Neural progenitor cell (in vitro differentiated cells): ENCODE results near the gene PPP5C.

Experiments
- CTCF ChIP-seq: fragments of 200-600 bp; sonication (generic); IDR thresholded peaks from 2 replicates; pipeline ENCODE4 v1.5.1; 2017; ENCODE audit warnings: antibody characterized with exemption, mild to moderate bottlenecking
- EZH2 ChIP-seq: fragments of 200-600 bp; sonication (generic); IDR thresholded peaks from 2 replicates; pipeline ENCODE4 v1.6.1; 2017; ENCODE audit warnings: antibody characterized with exemption, mild to moderate bottlenecking, moderate library complexity
- EZH2phosphoT487 ChIP-seq: fragments of 200-600 bp; sonication (generic); IDR thresholded peaks from 2 replicates; pipeline ENCODE4 v1.6.1; 2017; ENCODE audit warnings: antibody characterized with exemption

DNA sequence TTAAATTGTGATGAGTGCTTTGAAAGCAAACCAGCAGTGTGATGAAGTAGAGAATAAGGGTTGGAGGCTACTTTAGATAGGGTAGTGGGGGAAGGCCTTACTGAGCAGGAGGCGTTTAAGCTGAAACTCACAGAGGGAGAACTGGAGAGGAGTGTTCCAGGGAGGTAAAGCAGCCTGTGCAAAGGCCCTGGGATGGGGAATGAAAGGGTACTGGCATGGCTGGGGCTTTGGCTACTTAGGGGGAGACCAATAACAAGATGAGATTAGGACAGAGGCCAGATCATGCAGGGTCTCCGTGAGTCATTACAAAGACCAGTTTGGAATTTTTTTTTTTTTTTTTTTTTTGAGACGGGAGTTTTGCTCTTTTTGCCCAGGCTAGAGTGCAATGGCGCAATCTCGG lies 1.1 kb downstream of the PPP5C start:
- TF ChIP-seq EZH2phosphoT487: no peak
- TF ChIP-seq EZH2: no peak
- TF ChIP-seq CTCF: no peak
